Measurements from ENCODE around the gene PLA2G2C. TPM values are rescaled to one million over a fixed set of nuclear protein-coding genes. Genes with fewer than 3 reads are reported as not detected.

Gene PLA2G2C
- total and polyA plus RNA-seq, 2 experiments from 2014 or later = not detected

DNA sequence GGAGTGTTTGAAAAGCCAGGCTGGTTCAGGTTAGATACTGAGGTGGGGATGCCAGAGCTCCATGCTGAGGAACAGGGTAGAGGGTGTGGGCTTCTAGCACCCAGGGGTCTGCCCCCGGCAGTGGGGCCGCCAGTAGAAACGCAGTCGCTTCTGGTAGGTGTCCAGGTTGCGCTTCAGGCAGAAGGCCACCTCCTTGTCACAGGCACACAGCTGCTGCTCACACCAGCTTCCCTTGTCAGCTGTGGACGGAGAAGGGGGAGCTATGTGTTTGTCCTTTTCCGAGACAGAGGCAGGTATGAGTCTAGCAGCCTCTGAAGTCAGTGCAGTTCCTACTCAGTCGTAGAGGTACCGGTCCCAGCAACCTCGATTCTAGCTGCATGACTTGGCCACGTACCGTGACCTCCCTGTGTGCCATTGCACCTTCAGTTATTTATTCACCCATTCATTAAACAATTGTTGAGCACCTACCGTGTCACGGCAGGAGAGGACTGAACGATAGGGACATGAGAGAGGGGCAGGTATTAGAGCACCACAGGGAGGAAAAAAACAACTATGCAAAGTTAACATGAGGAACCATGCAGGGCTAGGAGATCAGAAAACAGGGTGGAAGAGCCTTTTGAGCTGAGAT is 72.2 kb downstream of the PLA2G2C start (continued):
- TF ChIP-seq JUNB (IDR thresholded peaks at IDR 0.05; ENCODE audit: unreplicated experiment) (no peak), CREB1 (CRISPR knock-in tag; IDR thresholded peaks at IDR 0.05; ENCODE audit: low read depth) (no peak), NANOG (IDR thresholded peaks at IDR 0.05; ENCODE audit: borderline replicate concordance) (no peak), ZNF331 (CRISPR knock-in tag; IDR thresholded peaks at IDR 0.05; ENCODE audit: low read depth) (no peak)
- TF ChIP-seq, protein P1, sequence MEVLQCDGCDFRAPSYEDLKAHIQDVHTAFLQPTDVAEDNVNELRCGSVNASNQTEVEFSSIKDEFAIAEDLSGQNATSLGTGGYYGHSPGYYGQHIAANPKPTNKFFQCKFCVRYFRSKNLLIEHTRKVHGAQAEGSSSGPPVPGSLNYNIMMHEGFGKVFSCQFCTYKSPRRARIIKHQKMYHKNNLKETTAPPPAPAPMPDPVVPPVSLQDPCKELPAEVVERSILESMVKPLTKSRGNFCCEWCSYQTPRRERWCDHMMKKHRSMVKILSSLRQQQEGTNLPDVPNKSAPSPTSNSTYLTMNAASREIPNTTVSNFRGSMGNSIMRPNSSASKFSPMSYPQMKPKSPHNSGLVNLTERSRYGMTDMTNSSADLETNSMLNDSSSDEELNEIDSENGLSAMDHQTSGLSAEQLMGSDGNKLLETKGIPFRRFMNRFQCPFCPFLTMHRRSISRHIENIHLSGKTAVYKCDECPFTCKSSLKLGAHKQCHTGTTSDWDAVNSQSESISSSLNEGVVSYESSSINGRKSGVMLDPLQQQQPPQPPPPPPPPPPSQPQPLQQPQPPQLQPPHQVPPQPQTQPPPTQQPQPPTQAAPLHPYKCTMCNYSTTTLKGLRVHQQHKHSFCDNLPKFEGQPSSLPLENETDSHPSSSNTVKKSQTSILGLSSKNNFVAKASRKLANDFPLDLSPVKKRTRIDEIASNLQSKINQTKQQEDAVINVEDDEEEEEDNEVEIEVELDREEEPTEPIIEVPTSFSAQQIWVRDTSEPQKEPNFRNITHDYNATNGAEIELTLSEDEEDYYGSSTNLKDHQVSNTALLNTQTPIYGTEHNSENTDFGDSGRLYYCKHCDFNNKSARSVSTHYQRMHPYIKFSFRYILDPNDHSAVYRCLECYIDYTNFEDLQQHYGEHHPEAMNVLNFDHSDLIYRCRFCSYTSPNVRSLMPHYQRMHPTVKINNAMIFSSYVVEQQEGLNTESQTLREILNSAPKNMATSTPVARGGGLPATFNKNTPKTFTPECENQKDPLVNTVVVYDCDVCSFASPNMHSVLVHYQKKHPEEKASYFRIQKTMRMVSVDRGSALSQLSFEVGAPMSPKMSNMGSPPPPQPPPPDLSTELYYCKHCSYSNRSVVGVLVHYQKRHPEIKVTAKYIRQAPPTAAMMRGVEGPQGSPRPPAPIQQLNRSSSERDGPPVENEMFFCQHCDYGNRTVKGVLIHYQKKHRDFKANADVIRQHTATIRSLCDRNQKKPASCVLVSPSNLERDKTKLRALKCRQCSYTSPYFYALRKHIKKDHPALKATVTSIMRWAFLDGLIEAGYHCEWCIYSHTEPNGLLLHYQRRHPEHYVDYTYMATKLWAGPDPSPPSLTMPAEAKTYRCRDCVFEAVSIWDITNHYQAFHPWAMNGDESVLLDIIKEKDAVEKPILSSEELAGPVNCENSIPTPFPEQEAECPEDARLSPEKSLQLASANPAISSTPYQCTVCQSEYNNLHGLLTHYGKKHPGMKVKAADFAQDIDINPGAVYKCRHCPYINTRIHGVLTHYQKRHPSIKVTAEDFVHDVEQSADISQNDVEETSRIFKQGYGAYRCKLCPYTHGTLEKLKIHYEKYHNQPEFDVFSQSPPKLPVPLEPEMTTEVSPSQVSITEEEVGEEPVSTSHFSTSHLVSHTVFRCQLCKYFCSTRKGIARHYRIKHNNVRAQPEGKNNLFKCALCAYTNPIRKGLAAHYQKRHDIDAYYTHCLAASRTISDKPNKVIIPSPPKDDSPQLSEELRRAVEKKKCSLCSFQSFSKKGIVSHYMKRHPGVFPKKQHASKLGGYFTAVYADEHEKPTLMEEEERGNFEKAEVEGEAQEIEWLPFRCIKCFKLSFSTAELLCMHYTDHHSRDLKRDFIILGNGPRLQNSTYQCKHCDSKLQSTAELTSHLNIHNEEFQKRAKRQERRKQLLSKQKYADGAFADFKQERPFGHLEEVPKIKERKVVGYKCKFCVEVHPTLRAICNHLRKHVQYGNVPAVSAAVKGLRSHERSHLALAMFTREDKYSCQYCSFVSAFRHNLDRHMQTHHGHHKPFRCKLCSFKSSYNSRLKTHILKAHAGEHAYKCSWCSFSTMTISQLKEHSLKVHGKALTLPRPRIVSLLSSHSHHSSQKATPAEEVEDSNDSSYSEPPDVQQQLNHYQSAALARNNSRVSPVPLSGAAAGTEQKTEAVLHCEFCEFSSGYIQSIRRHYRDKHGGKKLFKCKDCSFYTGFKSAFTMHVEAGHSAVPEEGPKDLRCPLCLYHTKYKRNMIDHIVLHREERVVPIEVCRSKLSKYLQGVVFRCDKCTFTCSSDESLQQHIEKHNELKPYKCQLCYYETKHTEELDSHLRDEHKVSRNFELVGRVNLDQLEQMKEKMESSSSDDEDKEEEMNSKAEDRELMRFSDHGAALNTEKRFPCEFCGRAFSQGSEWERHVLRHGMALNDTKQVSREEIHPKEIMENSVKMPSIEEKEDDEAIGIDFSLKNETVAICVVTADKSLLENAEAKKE (CRISPR knock-in tag; IDR thresholded peaks at IDR 0.05) = no peak
- TF ChIP-seq, protein P2, sequence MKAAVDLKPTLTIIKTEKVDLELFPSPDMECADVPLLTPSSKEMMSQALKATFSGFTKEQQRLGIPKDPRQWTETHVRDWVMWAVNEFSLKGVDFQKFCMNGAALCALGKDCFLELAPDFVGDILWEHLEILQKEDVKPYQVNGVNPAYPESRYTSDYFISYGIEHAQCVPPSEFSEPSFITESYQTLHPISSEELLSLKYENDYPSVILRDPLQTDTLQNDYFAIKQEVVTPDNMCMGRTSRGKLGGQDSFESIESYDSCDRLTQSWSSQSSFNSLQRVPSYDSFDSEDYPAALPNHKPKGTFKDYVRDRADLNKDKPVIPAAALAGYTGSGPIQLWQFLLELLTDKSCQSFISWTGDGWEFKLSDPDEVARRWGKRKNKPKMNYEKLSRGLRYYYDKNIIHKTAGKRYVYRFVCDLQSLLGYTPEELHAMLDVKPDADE (IDR thresholded peaks at IDR 0.05) = no peak

Other genes starting within 250 kb of the PLA2G2C start
- gene PLA2G2A, start 206.9 kb downstream of the PLA2G2C start, total RNA-seq (2014; rRNA removed; shearing (Covaris generic)) = 0.97 TPM in 1 of 2 replicates, not detected in the other
- gene PLA2G2A, start 206.9 kb downstream of the PLA2G2C start, polyA plus RNA-seq (2016; fragmentation: Nextera tagmentation; extraction: Ambion mirVana) = 0.55 and 1.3 TPM in 2 replicates
- 0.16 TPM in 1 of 2 replicates, not detected in the other for gene PLA2G5, start 116.3 kb downstream of the PLA2G2C start, total RNA-seq (2014; rRNA removed; shearing (Covaris generic))
- not detected in 2 replicates for gene PLA2G5, start 116.3 kb downstream of the PLA2G2C start, polyA plus RNA-seq (2016; fragmentation: Nextera tagmentation; extraction: Ambion mirVana)
- gene PLA2G2D, start 67.0 kb downstream of the PLA2G2C start, total RNA-seq (2014; rRNA removed; shearing (Covaris generic)) = not detected in 2 replicates
- gene PLA2G2D, start 67.0 kb downstream of the PLA2G2C start, polyA plus RNA-seq (2016; fragmentation: Nextera tagmentation; extraction: Ambion mirVana) = not detected in 2 replicates
- not detected in 2 replicates for gene PLA2G2F, start 47.2 kb downstream of the PLA2G2C start, total RNA-seq (2014; rRNA removed; shearing (Covaris generic))
- not detected in 2 replicates for gene PLA2G2F, start 47.2 kb downstream of the PLA2G2C start, polyA plus RNA-seq (2016; fragmentation: Nextera tagmentation; extraction: Ambion mirVana)
- 0.58 and 0.69 TPM in 2 replicates for gene UBXN10, start 422 bp downstream of the PLA2G2C start, total RNA-seq (2014; rRNA removed; shearing (Covaris generic))
- gene UBXN10, start 422 bp downstream of the PLA2G2C start, polyA plus RNA-seq (2016; fragmentation: Nextera tagmentation; extraction: Ambion mirVana) = 0.26 and 0.27 TPM in 2 replicates
- gene VWA5B1, start 104.4 kb upstream of the PLA2G2C start, total RNA-seq (2014; rRNA removed; shearing (Covaris generic)) = 0.70 and 1.0 TPM in 2 replicates
- 0.16 TPM in 2 replicates for gene VWA5B1, start 104.4 kb upstream of the PLA2G2C start, polyA plus RNA-seq (2016; fragmentation: Nextera tagmentation; extraction: Ambion mirVana)